Naive thymus-derived CD4-positive, alpha-beta T cell (primary cell): Measurements from ENCODE around the gene TMPRSS2. TPM values are rescaled to one million over a fixed set of nuclear protein-coding genes. Genes with fewer than 3 reads are reported as not detected.

Experiments
- ATAC-seq: fragments of 150-1000 bp; cut with Tn5 transposase; 2 replicates; pipeline ENCODE4 v1.10.0; 2021; ENCODE audit warnings: mild to moderate bottlenecking, moderate library complexity
- CTCF ChIA-PET: fragments of 350-600 bp; sonication (Branson Sonifier 250); formaldehyde crosslinking; loops from one replicate; lab custom pipeline; 2021; ENCODE audit warnings: antibody characterized with exemption; lab: Charles Lee
- POLR2A ChIA-PET: fragments of 350-600 bp; sonication (Branson Sonifier 250); formaldehyde crosslinking; loops from one replicate; lab custom pipeline; 2021; ENCODE audit warnings: antibody characterized with exemption, inconsistent platforms; lab: Charles Lee
- DNase-seq, 9 donors: peaks; one replicate each; pipeline versions ENCODE4 v3.0.0 to v3.0.0-alpha.2; 2020 to 2022; ENCODE audit warnings: mixed read lengths in 1 of 9
- H3K27ac ChIP-seq: one replicate; pipeline ENCODE4 v1.7.0; 2013; ENCODE audit warnings: mild to moderate bottlenecking, low read depth, low read length, moderate library complexity
- H3K27me3 ChIP-seq, 2 donors: one replicate each; pipeline ENCODE4 v1.7.0; 2013; ENCODE audit warnings: low read length in 2 of 2, mild to moderate bottlenecking in 2 of 2, moderate library complexity in 2 of 2; ENCODE audit not compliant: control insufficient read depth in 2 of 2, insufficient read depth in 2 of 2
- H3K36me3 ChIP-seq, 3 experiments: 1 replicate in 2 of 3; 2 replicates in 1 of 3; pipeline ENCODE4 v1.7.0; 2013; ENCODE audit warnings: low read length in 3 of 3, mild to moderate bottlenecking in 3 of 3, moderate library complexity in 1 of 3; ENCODE audit not compliant: insufficient read depth in 3 of 3, control insufficient read depth in 2 of 3
- H3K4me1 ChIP-seq, 2 donors: one replicate each; pipeline ENCODE4 v1.7.0; 2013; ENCODE audit warnings: low read length in 2 of 2, mild to moderate bottlenecking in 2 of 2, moderate library complexity in 1 of 2; ENCODE audit not compliant: control insufficient read depth in 2 of 2, insufficient read depth in 2 of 2
- H3K4me3 ChIP-seq: 2 replicates; pipeline ENCODE4 v1.7.0; 2013; ENCODE audit warnings: mild to moderate bottlenecking, low read length
- H3K9me3 ChIP-seq, 3 experiments: 1 replicate in 2 of 3; 2 replicates in 1 of 3; pipeline ENCODE4 v1.7.0; 2013; ENCODE audit warnings: low read length in 3 of 3; ENCODE audit not compliant: control insufficient read depth in 2 of 3
- H3K27ac Mint-ChIP-seq, 9 donors: one replicate each; pipeline ENCODE4 v1.8.0; 2020 to 2022; ENCODE audit warnings: mixed read lengths in 9 of 9, mild to moderate bottlenecking in 8 of 9, moderate library complexity in 5 of 9, inconsistent platforms in 2 of 9
- H3K27me3 Mint-ChIP-seq, 5 donors: one replicate each; pipeline ENCODE4 v1.8.0; 2021 to 2022; ENCODE audit warnings: mixed read lengths in 5 of 5, mild to moderate bottlenecking in 1 of 5
- H3K36me3 Mint-ChIP-seq, 5 donors: one replicate each; pipeline ENCODE4 v1.8.0; 2020 to 2022; ENCODE audit warnings: mixed read lengths in 5 of 5, mild to moderate bottlenecking in 3 of 5, inconsistent platforms in 1 of 5
- H3K4me1 Mint-ChIP-seq, 7 donors: one replicate each; pipeline ENCODE4 v1.8.0; 2020 to 2022; ENCODE audit warnings: mixed read lengths in 7 of 7, mild to moderate bottlenecking in 3 of 7, inconsistent platforms in 1 of 7
- H3K4me3 Mint-ChIP-seq, 10 donors: one replicate each; pipeline ENCODE4 v1.8.0; 2020 to 2022; ENCODE audit warnings: mild to moderate bottlenecking in 10 of 10, mixed read lengths in 10 of 10, moderate library complexity in 6 of 10, inconsistent platforms in 2 of 10
- H3K9me3 Mint-ChIP-seq, 11 donors: one replicate each; pipeline ENCODE4 v1.8.0; 2020 to 2022; ENCODE audit warnings: mixed read lengths in 11 of 11, mild to moderate bottlenecking in 4 of 11, inconsistent platforms in 1 of 11, moderate library complexity in 1 of 11
- intact Hi-C, 2 donors: fragments of 100-400 bp; cut with micrococcal nuclease; formaldehyde crosslinking; loops; one replicate each; pipeline ENCODE4 v1.15.1; 2023
- polyA plus RNA-seq, 2 donors: library from polyadenylated mRNA; unstranded; fragments of 300-500 nt; fragmentation: Illumina TruSeq; gene quantifications; one replicate each; pipeline ENCODE4 v1.2.3, GENCODE V29; 2021
- total RNA-seq, 6 experiments: library from RNA in 5 of 6; stranded (reverse) in 5 of 6; gene quantifications; 1 replicate in 5 of 6; 2 replicates in 1 of 6; pipeline ENCODE4 v1.2.3 and lab custom pipeline; 2021 to 2026

Gene TMPRSS2
- total and polyA plus RNA-seq, 7 experiments from 2014 or later, result not detected

- Histone ChIP-seq H3K27me3 (no peaks in the 10 kb centered on the region), H3K27ac (no peak overlapping the region), H3K36me3 (no peaks in the 10 kb centered on the region), H3K4me1 (no peaks in the 10 kb centered on the region), H3K4me3 (no peak overlapping the region), H3K9me3 (no peaks in the 10 kb centered on the region)
- Mint-ChIP-seq H3K4me1 (no peaks in the 10 kb centered on the region), H3K4me3 (no peak overlapping the region), H3K36me3 (no peaks in the 10 kb centered on the region), H3K9me3 (no peaks in the 10 kb centered on the region), H3K27ac (no peak overlapping the region), H3K27me3 (peaks cover 31 to 49% (median 34%) of the 10 kb centered on the region in 5 donors)
- POLR2A ChIA-PET, result no interaction called here
- ATAC-seq (no peak), DNase-seq (no peak)
- CTCF ChIA-PET, result no interaction called here
- intact Hi-C loops, result no loop called here
These were observed 2.5 kb upstream of the TMPRSS2 start for GRCh38 chr21:41510500-41510899.

- intact Hi-C loops, result no loop called here
- ATAC-seq (no peak), DNase-seq (no peak)
- Mint-ChIP-seq H3K27ac (no peak overlapping the region), H3K4me1 (no peaks in the 10 kb centered on the region), H3K27me3 (peaks cover 34 to 55% (median 41%) of the 10 kb centered on the region in 5 donors), H3K4me3 (no peak overlapping the region), H3K36me3 (no peaks in the 10 kb centered on the region), H3K9me3 (no peaks in the 10 kb centered on the region)
- no peaks in the 10 kb centered on the region for H3K9me3 ChIP-seq
- CTCF ChIA-PET, result no interaction called here
- no peak overlapping the region for H3K27ac ChIP-seq
- H3K27me3 ChIP-seq, result no peaks in the 10 kb centered on the region
- POLR2A ChIA-PET, result no interaction called here
- H3K36me3 ChIP-seq, result no peaks in the 10 kb centered on the region
- no peaks in the 10 kb centered on the region for H3K4me1 ChIP-seq
- no peak overlapping the region for H3K4me3 ChIP-seq
These were observed 1.8 kb upstream of the TMPRSS2 start for GRCh38 chr21:41509733-41510132.

GRCh38 chr21:41509145-41509496, 1.2 kb upstream of the TMPRSS2 start:
- Histone ChIP-seq H3K9me3 (no peaks in the 10 kb centered on the region), H3K4me1 (no peaks in the 10 kb centered on the region), H3K27ac (no peak overlapping the region), H3K27me3 (no peaks in the 10 kb centered on the region), H3K36me3 (no peaks in the 10 kb centered on the region), H3K4me3 (no peak overlapping the region)
- DNase-seq, result no peak
- no peaks in the 10 kb centered on the region for H3K36me3 Mint-ChIP-seq
- H3K4me1 Mint-ChIP-seq, result peaks cover 0 to 5% (median 0%) of the 10 kb centered on the region in 7 donors
- ChIA-PET CTCF (no interaction called here), POLR2A (no interaction called here)
- ATAC-seq, result no peak
- intact Hi-C loops, result no loop called here
- H3K9me3 Mint-ChIP-seq, result no peaks in the 10 kb centered on the region
- peaks cover 39 to 61% (median 47%) of the 10 kb centered on the region in 5 donors for H3K27me3 Mint-ChIP-seq
- no peak overlapping the region for H3K27ac Mint-ChIP-seq
- H3K4me3 Mint-ChIP-seq, result peak overlapping the region in 2 of 10 donors; percentile 18 to 20

GRCh38 chr21:41508415-41509144, 622 bp upstream of the TMPRSS2 start:
- ChIA-PET POLR2A (no interaction called here), CTCF (no interaction called here)
- Histone ChIP-seq H3K9me3 (no peaks in the 10 kb centered on the region), H3K36me3 (no peaks in the 10 kb centered on the region), H3K27ac (no peak overlapping the region), H3K4me3 (no peak overlapping the region), H3K4me1 (no peaks in the 10 kb centered on the region), H3K27me3 (no peaks in the 10 kb centered on the region)
- no peaks in the 10 kb centered on the region for H3K9me3 Mint-ChIP-seq
- H3K4me3 Mint-ChIP-seq, result peak overlapping the region in 1 of 10 donors; percentile 18
- H3K27ac Mint-ChIP-seq, result no peak overlapping the region
- no peaks in the 10 kb centered on the region for H3K36me3 Mint-ChIP-seq
- DNase-seq (no peak), ATAC-seq (no peak)
- peaks cover 0 to 5% (median 0%) of the 10 kb centered on the region in 7 donors for H3K4me1 Mint-ChIP-seq
- intact Hi-C loops, result no loop called here
- peaks cover 41 to 63% (median 49%) of the 10 kb centered on the region in 5 donors for H3K27me3 Mint-ChIP-seq

- ATAC-seq, result no peak
- no peak overlapping the region for H3K4me3 Mint-ChIP-seq
- H3K27me3 Mint-ChIP-seq, result peaks cover 48 to 67% (median 50%) of the 10 kb centered on the region in 5 donors
- Histone ChIP-seq H3K4me3 (no peak overlapping the region), H3K27me3 (no peaks in the 10 kb centered on the region), H3K27ac (no peak overlapping the region), H3K36me3 (no peaks in the 10 kb centered on the region), H3K9me3 (no peaks in the 10 kb centered on the region), H3K4me1 (no peaks in the 10 kb centered on the region)
- intact Hi-C loops, result no loop called here
- H3K36me3 Mint-ChIP-seq, result no peaks in the 10 kb centered on the region
- H3K4me1 Mint-ChIP-seq, result peaks cover 0 to 5% (median 0%) of the 10 kb centered on the region in 7 donors
- DNase-seq, result no peak
- CTCF ChIA-PET, result no interaction called here
- no peaks in the 10 kb centered on the region for H3K9me3 Mint-ChIP-seq
- no peak overlapping the region for H3K27ac Mint-ChIP-seq
- POLR2A ChIA-PET, result no interaction called here
These were observed 1.1 kb downstream of the TMPRSS2 start for GRCh38 chr21:41506611-41507520.

GRCh38 chr21:41506005-41506594, 1.9 kb downstream of the TMPRSS2 start:
- ATAC-seq (no peak), DNase-seq (no peak)
- H3K27ac Mint-ChIP-seq, result no peak overlapping the region
- CTCF ChIA-PET, result no interaction called here
- H3K4me1 ChIP-seq, result no peaks in the 10 kb centered on the region
- H3K9me3 Mint-ChIP-seq, result no peaks in the 10 kb centered on the region
- no peak overlapping the region for H3K4me3 Mint-ChIP-seq
- no peaks in the 10 kb centered on the region for H3K36me3 ChIP-seq
- peaks cover 41 to 66% (median 50%) of the 10 kb centered on the region in 5 donors for H3K27me3 Mint-ChIP-seq
- no peak overlapping the region for H3K27ac ChIP-seq
- H3K36me3 Mint-ChIP-seq, result no peaks in the 10 kb centered on the region
- peaks cover 0 to 5% (median 0%) of the 10 kb centered on the region in 7 donors for H3K4me1 Mint-ChIP-seq
- H3K9me3 ChIP-seq, result no peaks in the 10 kb centered on the region
- intact Hi-C loops, result no loop called here
- H3K4me3 ChIP-seq, result no peak overlapping the region
- H3K27me3 ChIP-seq, result no peaks in the 10 kb centered on the region
- POLR2A ChIA-PET, result no interaction called here
